ENCODE results near the gene LYST.
"Not testable (repeated sequence)": the region's sequence is repeated elsewhere in the genome, so short reads cannot be mapped to it uniquely, and the experiment has no call there.

DNA sequence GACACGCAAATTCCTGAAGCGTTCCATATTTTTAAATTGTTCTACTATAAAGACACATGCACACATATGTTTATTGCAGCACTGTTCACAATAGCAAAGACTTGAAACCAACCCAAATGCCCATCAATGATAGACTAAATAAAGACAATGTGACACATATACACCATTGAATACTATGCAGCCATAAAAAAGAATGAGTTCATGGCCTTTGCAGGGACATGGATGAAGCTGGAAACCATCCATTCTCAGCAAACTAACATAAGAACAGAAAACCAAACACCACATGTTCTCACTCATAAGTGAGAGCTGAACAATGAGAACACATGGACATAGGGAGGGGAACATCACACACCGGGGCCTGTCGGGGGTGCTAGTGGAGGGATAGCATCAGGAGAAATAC is 48.8 kb upstream of the LYST start:
- TF ChIP-seq, protein P1, sequence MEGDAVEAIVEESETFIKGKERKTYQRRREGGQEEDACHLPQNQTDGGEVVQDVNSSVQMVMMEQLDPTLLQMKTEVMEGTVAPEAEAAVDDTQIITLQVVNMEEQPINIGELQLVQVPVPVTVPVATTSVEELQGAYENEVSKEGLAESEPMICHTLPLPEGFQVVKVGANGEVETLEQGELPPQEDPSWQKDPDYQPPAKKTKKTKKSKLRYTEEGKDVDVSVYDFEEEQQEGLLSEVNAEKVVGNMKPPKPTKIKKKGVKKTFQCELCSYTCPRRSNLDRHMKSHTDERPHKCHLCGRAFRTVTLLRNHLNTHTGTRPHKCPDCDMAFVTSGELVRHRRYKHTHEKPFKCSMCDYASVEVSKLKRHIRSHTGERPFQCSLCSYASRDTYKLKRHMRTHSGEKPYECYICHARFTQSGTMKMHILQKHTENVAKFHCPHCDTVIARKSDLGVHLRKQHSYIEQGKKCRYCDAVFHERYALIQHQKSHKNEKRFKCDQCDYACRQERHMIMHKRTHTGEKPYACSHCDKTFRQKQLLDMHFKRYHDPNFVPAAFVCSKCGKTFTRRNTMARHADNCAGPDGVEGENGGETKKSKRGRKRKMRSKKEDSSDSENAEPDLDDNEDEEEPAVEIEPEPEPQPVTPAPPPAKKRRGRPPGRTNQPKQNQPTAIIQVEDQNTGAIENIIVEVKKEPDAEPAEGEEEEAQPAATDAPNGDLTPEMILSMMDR (IDR thresholded peaks at IDR 0.05), result not testable (repeated sequence)
- TF ChIP-seq POLR2A (IDR thresholded peaks at IDR 0.05), result not testable (repeated sequence)

Measured in prostate gland (tissue), 2 donors.